ENCODE results near the gene KCNJ4.
"Not testable (repeated sequence)": the region's sequence is repeated elsewhere in the genome, so short reads cannot be mapped to it uniquely, and the experiment has no call there.

KCNJ4 gene

GRCh38 chr22:38395944-38396343, 59.1 kb downstream of the KCNJ4 start:
- Histone ChIP-seq H3K4me3 (ENCODE audit: low read depth, low read length) (peak overlapping the region; percentile 90), H3K27ac (ENCODE audit: low read depth, low read length) (peak overlapping the region; percentile 89), H3K4me1 (ENCODE audit: control insufficient read depth, insufficient read depth, low read length) (peaks cover 37% of the 10 kb centered on the region), H3K9ac (ENCODE audit: low read length) (peak overlapping the region; percentile 84)
- not testable (repeated sequence) for H3K27me3 ChIP-seq (ENCODE audit: control insufficient read depth, insufficient read depth, low read length); H3K36me3 ChIP-seq (ENCODE audit: control insufficient read depth, insufficient read depth, low read length); H3K9me3 ChIP-seq (ENCODE audit: control insufficient read depth, insufficient read depth, low read depth, low read length)

GRCh38 chr22:38394929-38395624, 59.9 kb downstream of the KCNJ4 start:
- not testable (repeated sequence) for H3K9me3 ChIP-seq (ENCODE audit: control insufficient read depth, insufficient read depth, low read depth, low read length); H3K36me3 ChIP-seq (ENCODE audit: control insufficient read depth, insufficient read depth, low read length); H3K27me3 ChIP-seq (ENCODE audit: control insufficient read depth, insufficient read depth, low read length)
- H3K4me3 ChIP-seq (ENCODE audit: low read depth, low read length) = peak overlapping the region; percentile 90
- H3K27ac ChIP-seq (ENCODE audit: low read depth, low read length) = peak overlapping the region; percentile 73
- peaks cover 43% of the 10 kb centered on the region for H3K4me1 ChIP-seq (ENCODE audit: control insufficient read depth, insufficient read depth, low read length)
- peak overlapping the region; percentile 50 for H3K9ac ChIP-seq (ENCODE audit: low read length)

GRCh38 chr22:38389428-38389818, 65.6 kb downstream of the KCNJ4 start:
- H3K4me1 ChIP-seq (ENCODE audit: control insufficient read depth, insufficient read depth, low read length) = peaks cover 45% of the 10 kb centered on the region
- not testable (repeated sequence) for H3K27me3 ChIP-seq (ENCODE audit: control insufficient read depth, insufficient read depth, low read length); H3K4me3 ChIP-seq (ENCODE audit: low read depth, low read length); H3K27ac ChIP-seq (ENCODE audit: low read depth, low read length); H3K9me3 ChIP-seq (ENCODE audit: control insufficient read depth, insufficient read depth, low read depth, low read length); H3K9ac ChIP-seq (ENCODE audit: low read length); H3K36me3 ChIP-seq (ENCODE audit: control insufficient read depth, insufficient read depth, low read length)

- peaks cover 40% of the 10 kb centered on the region for H3K4me1 ChIP-seq (ENCODE audit: control insufficient read depth, insufficient read depth, low read length)
- not testable (repeated sequence) for H3K4me3 ChIP-seq (ENCODE audit: low read depth, low read length); H3K9me3 ChIP-seq (ENCODE audit: control insufficient read depth, insufficient read depth, low read depth, low read length); H3K36me3 ChIP-seq (ENCODE audit: control insufficient read depth, insufficient read depth, low read length); H3K9ac ChIP-seq (ENCODE audit: low read length); H3K27me3 ChIP-seq (ENCODE audit: control insufficient read depth, insufficient read depth, low read length); H3K27ac ChIP-seq (ENCODE audit: low read depth, low read length)
Measured at GRCh38 chr22:38388506-38389427, 66.2 kb downstream of the KCNJ4 start.

- H3K27me3 ChIP-seq (ENCODE audit: control insufficient read depth, insufficient read depth, low read length); H3K4me3 ChIP-seq (ENCODE audit: low read depth, low read length); H3K9ac ChIP-seq (ENCODE audit: low read length); H3K9me3 ChIP-seq (ENCODE audit: control insufficient read depth, insufficient read depth, low read depth, low read length); H3K36me3 ChIP-seq (ENCODE audit: control insufficient read depth, insufficient read depth, low read length); H3K27ac ChIP-seq (ENCODE audit: low read depth, low read length): not testable (repeated sequence)
- peaks cover 47% of the 10 kb centered on the region for H3K4me1 ChIP-seq (ENCODE audit: control insufficient read depth, insufficient read depth, low read length)
Measured at GRCh38 chr22:38386918-38387317, 68.1 kb downstream of the KCNJ4 start.

GRCh38 chr22:38383417-38383816, 71.6 kb downstream of the KCNJ4 start:
- Histone ChIP-seq H3K4me3 (ENCODE audit: low read depth, low read length) (no peak overlapping the region), H3K4me1 (ENCODE audit: control insufficient read depth, insufficient read depth, low read length) (peaks cover 22% of the 10 kb centered on the region), H3K9ac (ENCODE audit: low read length) (no peak overlapping the region), H3K36me3 (ENCODE audit: control insufficient read depth, insufficient read depth, low read length) (peaks cover 32% of the 10 kb centered on the region), H3K9me3 (ENCODE audit: control insufficient read depth, insufficient read depth, low read depth, low read length) (no peaks in the 10 kb centered on the region), H3K27ac (ENCODE audit: low read depth, low read length) (no peak overlapping the region), H3K27me3 (ENCODE audit: control insufficient read depth, insufficient read depth, low read length) (no peaks in the 10 kb centered on the region)

- not testable (repeated sequence) for H3K4me3 ChIP-seq (ENCODE audit: low read depth, low read length); H3K9me3 ChIP-seq (ENCODE audit: control insufficient read depth, insufficient read depth, low read depth, low read length); H3K27ac ChIP-seq (ENCODE audit: low read depth, low read length); H3K9ac ChIP-seq (ENCODE audit: low read length); H3K27me3 ChIP-seq (ENCODE audit: control insufficient read depth, insufficient read depth, low read length)
- Histone ChIP-seq H3K4me1 (ENCODE audit: control insufficient read depth, insufficient read depth, low read length) (peaks cover 16% of the 10 kb centered on the region), H3K36me3 (ENCODE audit: control insufficient read depth, insufficient read depth, low read length) (peaks cover 42% of the 10 kb centered on the region)
Measured at GRCh38 chr22:38381371-38381770, 73.6 kb downstream of the KCNJ4 start.

All from HUES6 (cell line).